HEK293T (cell line): ENCODE measurements around the gene TRIM67.

ENCODE experiments used
- ARNT ChIP-seq: fragments of 450-650 bp; IDR thresholded peaks from 2 replicates; pipeline ENCODE4 v1.6.1; 2017; ENCODE audit warnings: mild to moderate bottlenecking
- BHLHE40 ChIP-seq: fragments of 450-650 bp; IDR thresholded peaks from 2 replicates; pipeline ENCODE4 v1.6.1; 2016; ENCODE audit warnings: mild to moderate bottlenecking, moderate library complexity, borderline replicate concordance
- FOXA1 ChIP-seq: fragments of 450-650 bp; IDR thresholded peaks from 2 replicates; pipeline ENCODE4 v1.6.1; 2016; ENCODE audit warnings: mild to moderate bottlenecking
- FOXK2 ChIP-seq: fragments of 450-650 bp; IDR thresholded peaks from 2 replicates; pipeline ENCODE4 v1.6.1; 2016; ENCODE audit warnings: mild to moderate bottlenecking
- HDGF ChIP-seq: fragments of 450-650 bp; IDR thresholded peaks from 2 replicates; pipeline ENCODE4 v1.6.1; 2017; ENCODE audit warnings: antibody characterized with exemption, borderline replicate concordance
- LEF1 ChIP-seq: fragments of 450-650 bp; IDR thresholded peaks from 2 replicates; pipeline ENCODE4 v1.6.1; 2017; ENCODE audit warnings: mild to moderate bottlenecking, borderline replicate concordance
- NFRKB ChIP-seq: fragments of 450-650 bp; IDR thresholded peaks from 2 replicates; pipeline ENCODE4 v1.6.1; 2016; ENCODE audit warnings: mild to moderate bottlenecking, moderate library complexity
- PKNOX1 ChIP-seq: fragments of 450-650 bp; IDR thresholded peaks from 2 replicates; pipeline ENCODE4 v1.6.1; 2016
- SUZ12 ChIP-seq: fragments of 450-650 bp; IDR thresholded peaks from 2 replicates; pipeline ENCODE4 v1.6.1; 2016; ENCODE audit warnings: mild to moderate bottlenecking
- TARDBP ChIP-seq: fragments of 450-650 bp; IDR thresholded peaks from 2 replicates; pipeline ENCODE4 v1.6.1; 2016
- ZNF384 ChIP-seq: fragments of 450-650 bp; IDR thresholded peaks from 2 replicates; pipeline ENCODE4 v1.6.1; 2016

GRCh38 chr1:231201979-231202633 is 40.2 kb downstream of the TRIM67 start:
- TF ChIP-seq LEF1 (no peak), ARNT (no peak), ZNF384 (no peak), PKNOX1 (no peak), FOXA1 (no peak), HDGF (no peak), NFRKB (no peak), FOXK2 (no peak), SUZ12 (no peak), TARDBP (no peak), BHLHE40 (no peak)
